SK-MEL-5 (cell line): Measurements from ENCODE around the gene RPL29. TPM values are rescaled to one million over a fixed set of nuclear protein-coding genes. Genes with fewer than 3 reads are reported as not detected.

Source experiments
- DNase-seq: peaks from one replicate; pipeline ENCODE4 v3.0.0-alpha.2; 2016; ENCODE audit warnings: low read depth, low spot score
- in situ Hi-C: cut with HindIII; loops from 2 replicates; pipeline ENCODE4 v1.10.0; 2016; ENCODE audit warnings: low sequenced_read_pairs, high pct_unique_total_duplicates, low pct_unique_long_range_greater_than_20kb
- total RNA-seq: library from RNA; depleted of rRNA; stranded (reverse); fragments of >200 nt; shearing (Covaris generic); gene quantifications from 2 replicates; pipeline ENCODE4 v1.2.3, GENCODE V29; 2014

The RPL29 gene
- total RNA-seq, 1 experiment from 2014 or later = 2,698 TPM

DNA sequence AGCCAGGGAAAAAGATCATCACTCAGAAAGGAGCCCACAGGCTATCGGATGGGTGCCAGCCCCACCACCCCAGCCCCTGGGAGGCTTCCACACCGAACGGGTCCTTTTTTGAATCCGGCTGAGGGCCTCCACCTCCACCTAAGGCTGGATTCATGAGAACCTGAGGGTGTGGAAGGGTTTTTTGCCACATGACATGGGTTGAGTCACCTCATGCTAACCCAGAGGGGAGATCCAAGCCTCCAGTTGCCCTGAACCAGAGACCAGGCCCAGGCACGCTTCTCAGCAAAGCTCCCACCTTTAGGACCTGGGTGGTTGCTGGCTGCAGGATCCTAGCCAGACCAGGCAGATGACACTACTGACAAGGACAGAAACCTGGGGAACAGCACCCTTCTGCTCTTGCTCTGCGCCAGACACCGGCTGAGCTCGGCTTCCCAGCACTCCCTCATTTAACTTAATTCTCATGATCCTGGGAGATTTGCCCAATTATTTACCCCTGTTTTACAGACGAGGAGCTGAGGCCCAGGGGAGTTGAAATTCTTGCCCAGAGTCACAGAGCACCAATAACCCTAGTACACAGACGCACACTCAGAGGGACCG is 35.1 kb upstream of the RPL29 start:
- in situ Hi-C loops = no loop called here
- no peak for DNase-seq

DNA sequence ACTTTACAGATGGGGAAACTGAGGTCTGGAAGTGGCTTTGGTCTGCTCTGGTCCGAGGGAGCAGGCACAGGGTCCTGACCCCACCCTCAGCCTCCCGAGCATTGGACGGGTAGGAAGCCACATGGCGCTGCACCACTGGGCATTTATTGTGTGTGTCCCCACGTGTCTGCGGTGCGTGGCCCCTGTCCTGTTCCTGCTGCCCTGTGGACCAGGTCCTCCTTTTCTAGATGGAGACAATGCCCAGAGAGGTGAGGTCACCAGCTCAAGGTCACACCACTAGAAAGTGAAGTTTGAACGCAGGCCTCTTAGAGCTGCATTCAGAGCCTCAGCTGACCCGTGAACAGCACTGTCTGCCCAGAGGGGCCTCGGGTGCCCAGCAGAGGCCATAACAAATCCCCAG is 33.8 kb upstream of the RPL29 start:
- no peak for DNase-seq
- in situ Hi-C loops = no loop called here

DNA sequence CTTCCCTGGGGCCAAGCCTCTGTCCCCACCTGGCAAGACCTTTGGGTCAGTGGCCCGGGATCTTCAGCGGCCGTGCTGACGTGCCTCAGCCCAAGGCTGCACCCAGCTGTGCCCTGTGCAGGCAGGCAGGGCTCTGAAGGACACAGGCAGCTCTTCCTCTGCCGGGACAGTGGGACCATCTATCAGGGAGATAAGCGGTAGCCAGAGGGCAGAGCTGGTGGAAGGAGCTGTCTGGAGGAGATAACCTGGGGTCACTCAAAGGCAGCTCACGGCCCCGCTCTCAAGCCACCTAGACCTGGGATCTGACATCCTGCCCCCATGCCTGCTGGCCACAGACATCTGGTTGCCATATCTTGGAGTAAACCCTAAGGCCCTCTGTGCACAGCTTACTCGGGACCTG is 33.4 kb upstream of the RPL29 start:
- no peak for DNase-seq
- in situ Hi-C loops = no loop called here

DNA sequence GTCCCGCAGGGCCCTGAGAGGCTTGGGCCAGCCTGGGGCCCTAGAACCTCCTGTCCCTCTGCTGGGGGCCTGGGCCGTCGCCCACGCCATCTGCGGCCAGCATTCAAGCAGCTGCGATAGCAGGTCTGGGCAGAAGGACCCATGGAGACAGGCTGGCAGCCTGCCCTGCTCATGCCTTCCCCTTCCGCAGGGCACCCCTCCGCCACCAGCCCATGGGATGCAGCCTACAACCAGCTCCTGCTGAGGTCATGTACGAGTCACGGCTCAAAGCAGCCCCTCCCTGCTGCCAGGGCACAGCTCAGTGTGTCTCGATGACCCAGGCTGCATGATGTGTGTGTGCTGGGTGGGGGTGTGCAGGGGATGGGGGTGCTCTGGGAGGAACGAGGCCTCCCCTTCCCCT is 32.9 kb upstream of the RPL29 start:
- no peak for DNase-seq
- in situ Hi-C loops = no loop called here

DNA sequence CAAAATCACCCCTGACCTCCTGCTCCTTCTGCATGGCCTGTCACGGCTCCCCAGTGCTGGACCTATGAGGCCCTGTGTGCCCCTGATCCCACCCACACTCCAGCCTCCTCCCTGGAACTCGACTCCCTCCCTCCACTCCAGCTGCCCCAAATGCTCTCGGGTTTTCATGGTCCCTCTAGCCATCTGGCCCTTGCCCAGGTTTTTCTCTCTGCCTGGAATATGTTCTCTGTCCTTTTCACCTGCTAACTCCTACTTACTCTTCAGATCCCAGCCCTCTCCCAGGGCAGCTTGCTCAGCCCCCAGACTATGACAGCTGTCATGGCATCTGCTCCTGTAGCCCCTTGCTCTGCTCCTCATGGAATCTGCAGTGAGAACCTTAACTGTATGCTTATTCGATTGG is 30.3 kb upstream of the RPL29 start:
- in situ Hi-C loops = no loop called here
- DNase-seq = no peak

DNA sequence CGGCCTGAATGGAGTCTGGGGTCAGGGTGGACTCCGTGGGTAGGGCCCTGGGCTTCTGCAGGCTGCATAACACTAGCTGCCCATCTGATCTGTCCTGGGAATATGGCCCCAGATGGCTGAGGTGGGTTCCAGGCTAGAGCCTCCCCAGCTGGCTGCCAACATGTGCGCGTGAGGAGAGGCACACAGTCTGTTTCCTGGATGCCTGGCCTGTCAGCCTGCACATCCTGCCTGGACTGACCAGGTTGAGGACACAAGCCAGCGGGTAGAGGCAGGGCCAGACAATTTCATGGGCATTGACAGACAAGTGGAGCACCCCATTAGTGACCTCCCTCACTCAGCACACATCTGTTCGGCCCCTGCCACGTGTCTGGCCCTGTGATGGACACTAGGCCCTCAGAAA is 29.8 kb upstream of the RPL29 start:
- in situ Hi-C loops = no loop called here
- no peak for DNase-seq

DNA sequence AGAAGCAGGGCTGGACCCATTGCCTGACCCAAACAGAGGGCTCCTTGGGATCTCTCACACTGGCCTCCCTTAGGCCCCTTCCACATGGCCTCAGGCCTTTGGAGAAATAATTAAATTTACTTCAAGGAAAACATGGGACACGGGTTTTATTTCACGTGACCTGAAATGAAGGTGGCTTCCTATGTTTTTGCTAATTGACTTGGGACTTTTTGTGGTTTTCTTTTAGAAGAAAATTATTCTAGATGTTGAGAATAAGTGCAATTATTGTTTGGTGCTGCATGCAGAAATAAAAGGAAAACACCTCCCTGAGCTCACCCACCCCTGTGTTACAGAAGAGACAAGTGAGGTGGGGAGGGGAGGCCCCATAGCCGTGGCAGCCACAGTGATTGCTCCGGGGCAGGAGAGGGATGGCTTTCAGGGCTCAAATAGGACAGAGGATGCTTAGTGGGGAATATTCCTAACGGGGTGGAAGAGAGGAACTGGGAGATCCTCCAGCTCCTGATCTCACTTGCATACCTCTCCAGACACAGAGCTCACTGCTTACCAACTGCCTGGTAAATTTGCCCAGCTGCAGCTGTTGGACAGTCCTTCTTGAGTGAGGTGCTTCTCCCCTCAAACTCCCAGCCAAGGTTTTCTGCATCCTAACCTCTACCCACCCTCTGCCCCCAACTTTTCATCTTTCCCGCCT is 29.2 kb upstream of the RPL29 start:
- DNase-seq = peak; percentile 15
- in situ Hi-C loops = no loop called here

DNA sequence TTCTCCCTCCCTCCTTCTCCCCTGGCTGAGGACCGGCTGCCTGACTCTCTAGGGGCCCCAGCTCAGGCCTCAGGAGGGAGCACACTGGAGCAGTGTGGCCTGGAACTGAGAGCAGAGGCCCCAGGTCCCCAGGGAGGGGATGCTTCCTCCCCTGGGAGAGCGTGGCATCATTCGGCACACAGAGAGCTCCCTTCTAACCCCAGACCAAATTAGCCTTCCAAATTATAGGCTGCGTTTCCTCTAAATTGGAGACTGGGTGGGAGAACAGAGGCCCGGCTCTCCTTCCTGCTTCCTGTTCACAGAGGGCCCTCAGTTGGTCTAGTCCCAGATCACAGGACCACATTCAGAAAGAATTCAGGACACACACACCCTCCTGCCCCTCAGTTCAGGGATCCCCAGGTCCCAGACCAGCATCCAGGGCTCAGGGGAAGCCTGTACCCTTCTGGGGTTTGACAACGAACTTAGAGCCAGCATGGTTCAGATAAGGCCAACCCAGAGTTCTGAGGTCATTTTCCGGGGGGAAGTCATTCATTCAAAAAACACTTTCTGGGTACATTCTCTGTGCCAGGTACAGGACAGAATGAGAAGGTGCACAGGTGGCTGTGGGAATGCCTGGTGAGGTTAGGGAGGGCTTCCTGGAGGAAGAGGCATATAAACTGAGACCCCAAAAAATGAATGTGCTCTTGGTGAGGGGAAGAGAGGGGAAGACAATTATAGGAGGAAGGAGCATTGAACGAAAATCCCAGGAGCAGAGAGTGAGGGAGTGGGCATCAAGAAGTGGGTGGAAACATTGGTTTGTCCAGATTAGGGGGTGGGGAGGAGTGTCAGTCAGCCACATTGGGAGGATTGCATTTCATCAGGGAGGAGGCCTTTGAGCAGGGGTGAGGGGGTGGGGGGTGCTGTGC is 28.4 kb upstream of the RPL29 start:
- in situ Hi-C loops = no loop called here
- peak; percentile 26 for DNase-seq

DNA sequence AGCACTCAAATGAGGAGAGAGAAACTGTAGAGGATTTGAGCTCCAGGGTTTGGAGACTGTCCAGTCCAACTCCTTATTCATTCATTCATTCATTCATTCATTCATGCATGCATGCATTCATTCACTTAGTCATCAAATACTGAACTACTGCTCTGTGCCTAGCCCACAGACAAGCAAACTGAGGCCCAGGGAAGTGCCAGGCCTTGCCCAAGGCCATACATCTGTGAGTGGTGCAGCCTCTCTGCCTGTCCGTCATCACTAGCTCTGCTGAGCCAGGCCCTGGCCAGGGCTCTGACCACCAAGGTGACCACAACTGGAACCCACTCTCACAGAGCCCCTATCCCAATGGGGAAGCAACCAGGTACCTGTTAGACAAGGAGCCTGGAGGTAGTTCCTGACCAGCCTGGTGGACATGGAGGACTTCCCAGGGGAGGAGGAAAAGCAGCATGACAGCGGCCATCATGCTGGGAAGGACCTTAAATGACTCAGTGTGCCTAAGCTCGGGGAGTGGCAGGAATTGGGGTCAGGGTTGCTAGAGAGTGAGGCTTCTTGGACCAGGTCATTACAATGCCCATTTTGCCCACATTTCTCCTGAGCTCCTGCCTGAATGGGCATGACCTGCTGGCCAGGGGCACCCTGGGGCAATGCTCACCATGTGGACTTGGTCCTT is 27.5 kb upstream of the RPL29 start:
- in situ Hi-C loops = no loop called here
- no peak for DNase-seq

DNA sequence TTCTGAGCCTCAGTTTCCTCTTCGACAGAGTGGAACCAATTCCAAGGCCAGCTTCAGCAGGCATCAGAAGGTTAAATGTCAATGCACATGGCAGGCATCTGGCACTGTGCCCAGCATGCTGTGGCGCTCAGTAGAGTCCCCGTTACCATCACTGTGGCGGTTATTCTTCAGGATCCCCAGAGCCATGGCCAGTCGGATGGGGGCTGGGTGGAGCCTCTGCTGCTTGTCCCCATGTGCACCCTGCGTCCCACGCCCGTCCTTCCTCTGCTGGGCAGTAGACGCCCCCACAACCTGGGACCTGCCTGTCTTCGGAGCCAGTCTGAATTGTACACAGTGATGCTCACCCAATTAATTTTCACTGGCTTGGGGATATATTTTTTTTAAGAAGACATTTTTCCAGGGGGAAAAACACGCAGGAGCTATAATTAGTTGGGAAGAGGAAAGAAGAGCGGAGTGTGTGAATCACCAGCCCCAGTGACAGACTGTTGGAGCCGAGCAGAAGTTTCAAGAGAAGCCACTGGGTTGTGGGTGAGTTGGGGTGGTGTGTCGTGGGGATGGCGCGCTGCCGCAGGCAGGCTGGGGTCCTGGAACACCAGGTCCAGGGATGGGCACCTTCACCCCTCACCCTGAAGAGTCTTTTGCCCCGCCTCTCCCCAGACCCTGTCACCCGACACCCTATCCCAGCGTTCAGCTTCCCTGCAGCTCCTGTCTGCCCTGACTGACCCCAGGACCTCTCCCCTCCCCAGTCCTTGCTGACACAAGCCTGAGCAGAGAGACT is 26.8 kb upstream of the RPL29 start:
- in situ Hi-C loops = no loop called here
- DNase-seq = no peak

DNA sequence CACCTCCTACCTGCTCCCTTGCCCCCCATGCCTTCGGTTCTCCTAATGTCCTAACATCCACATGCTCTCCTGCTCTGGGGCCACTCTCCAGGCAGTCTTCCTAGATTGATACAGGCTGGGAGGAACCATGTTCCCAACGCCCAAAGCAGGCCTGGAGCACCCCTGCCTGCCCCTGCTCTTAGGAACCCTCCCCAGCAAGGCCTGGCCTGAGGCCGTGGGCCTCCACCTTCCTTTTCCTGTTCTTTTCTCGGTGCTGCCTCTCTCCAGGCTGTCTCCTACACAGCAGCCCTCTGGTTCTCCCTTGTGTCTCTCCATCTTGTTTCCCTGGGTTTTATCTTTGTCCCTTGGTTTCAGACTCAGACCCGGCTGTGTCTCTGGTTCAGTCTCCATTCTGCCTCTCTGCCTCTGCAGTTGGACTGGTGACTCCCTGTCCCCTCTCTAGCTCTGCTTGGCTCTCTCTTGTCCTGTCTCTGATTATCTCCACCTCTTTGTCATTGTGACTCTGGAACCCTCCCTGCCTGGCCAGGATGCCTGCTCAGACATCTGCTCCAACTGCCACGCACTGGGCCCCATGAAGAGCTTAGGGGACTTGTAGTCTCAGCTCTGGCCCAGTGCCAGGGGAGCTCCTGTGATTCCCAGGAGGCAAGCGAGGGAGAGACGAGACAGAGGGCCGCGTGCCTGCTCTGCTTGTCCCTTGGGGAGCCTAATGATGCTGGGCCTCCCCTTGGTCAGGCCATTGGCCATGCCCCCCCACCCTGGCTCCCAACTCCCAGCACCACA is 26.0 kb upstream of the RPL29 start:
- no peak for DNase-seq
- in situ Hi-C loops = no loop called here

DNA sequence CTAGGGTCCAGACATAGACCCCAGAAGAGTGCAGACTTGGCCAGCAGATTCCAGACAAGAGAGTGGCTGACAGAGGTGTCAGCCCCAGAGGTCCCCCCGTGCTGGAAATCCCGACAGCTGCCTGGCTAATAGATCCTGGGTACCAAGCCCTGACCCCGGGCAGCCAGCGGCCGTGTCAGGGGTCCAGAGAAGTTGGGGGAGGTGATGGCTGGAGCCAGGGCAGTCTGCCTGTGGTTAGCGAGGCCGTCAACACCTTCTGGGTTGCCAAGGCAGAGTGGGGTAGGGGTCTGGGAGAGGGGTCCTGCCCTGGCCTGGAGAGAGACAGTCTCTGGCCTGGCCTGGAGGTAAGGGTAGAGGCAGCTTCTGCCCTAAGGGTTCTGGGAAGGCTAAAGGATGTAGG is 25.1 kb upstream of the RPL29 start:
- DNase-seq = no peak
- in situ Hi-C loops = no loop called here

DNA sequence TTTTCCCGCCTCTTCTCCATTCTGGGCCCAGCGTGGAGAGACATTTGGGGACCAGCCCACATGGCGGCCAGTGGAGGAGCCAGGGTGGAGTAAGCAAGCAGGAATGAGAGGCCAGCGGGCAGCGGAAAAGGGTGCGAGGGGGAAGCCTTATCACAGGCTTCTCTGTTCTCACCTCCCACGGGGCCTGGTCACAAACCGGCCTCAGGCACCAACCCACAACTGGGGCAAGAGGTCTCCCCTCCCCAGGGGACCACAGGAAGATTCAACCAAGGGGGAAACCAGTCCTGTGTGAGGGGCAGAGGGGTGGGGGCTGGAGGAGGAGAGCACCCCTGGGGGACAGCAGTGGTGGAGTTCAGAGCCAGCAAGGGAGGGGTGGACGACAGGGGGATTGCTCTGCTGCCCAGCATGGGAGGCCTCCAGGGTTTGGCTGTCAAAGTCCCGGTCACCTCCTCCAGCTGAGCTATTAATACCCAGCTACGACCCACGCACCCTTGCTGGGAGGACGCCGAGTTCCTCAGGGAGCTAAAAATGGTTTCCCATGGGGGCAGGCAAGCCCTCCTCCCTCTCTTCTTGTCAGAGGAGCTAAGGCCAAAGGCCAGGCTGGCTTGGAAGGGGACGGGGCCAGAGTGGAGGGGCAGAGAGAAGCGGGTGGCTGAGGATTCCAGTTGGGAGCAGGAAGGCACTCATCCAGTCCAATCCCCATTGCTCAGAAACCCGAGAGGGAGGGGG is 23.8 kb upstream of the RPL29 start:
- in situ Hi-C loops = no loop called here
- DNase-seq = no peak

DNA sequence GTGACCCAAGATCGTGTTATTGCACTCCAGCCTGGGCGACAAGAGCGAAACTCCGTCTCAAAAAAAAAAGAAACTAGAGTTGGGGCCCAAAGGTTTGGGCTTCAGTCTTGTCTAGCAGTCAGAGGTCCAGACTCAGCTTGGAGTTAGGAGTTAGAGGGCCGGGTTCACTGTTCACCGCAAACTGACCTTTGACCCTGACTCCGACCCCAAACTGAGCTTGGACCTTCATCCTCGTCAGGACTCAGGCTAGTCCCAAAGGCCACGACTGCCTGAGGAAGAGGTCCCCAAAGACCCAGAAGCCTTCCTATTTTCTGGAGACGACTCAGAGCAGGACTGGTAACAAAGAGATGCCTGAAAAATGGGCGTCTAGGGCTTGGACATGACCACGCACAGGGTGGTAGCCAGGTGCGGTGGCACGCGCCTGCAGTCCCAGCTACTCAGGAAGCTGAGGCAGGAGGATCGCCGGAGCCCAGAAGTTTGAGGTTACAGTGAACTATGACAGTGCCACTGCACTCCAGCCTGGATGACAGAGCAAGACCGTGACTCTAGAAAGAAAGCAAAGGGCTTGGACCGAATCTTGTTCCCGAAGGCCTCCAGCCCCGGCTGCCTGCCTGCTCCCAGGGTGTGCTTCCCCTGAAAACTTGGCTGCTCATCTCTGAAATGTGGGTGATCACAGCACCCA is 22.8 kb upstream of the RPL29 start:
- DNase-seq = no peak
- in situ Hi-C loops = no loop called here

DNA sequence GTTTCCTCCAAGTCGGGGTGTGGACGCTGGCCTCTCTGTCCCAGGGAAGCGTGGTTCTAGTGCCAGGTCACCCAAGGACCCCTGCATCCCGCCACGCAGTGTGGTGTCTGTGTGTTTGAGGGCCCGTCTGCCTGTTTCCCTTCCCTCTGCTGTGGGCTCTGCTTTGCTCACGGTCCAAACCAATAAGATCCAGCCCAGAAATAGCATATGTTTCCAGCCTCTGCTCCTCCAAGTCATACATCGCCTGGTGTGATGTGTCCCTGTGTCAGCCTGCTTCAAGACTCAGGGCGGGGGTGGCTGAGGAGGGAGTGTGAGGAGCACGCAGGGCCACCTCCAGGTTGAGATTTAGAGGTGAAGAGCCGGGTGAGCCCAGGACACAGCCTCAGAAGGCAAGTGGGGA is 21.9 kb upstream of the RPL29 start:
- in situ Hi-C loops = no loop called here
- DNase-seq = no peak
